ENCODE data around the gene RFX3. TPM values are rescaled to one million over a fixed set of nuclear protein-coding genes. Genes with fewer than 3 reads are reported as not detected.

RFX3 gene
- total and polyA plus RNA-seq, 2 donors (not counting 3 experiments of a cell fraction or from before 2014, with no cell fraction given), result 4.8 to 10.5 TPM

- FAIRE-seq, result no peak
- Histone ChIP-seq H3K4me1 (ENCODE audit: control insufficient read depth, extremely low read depth, insufficient read depth, low read length) (no peaks in the 10 kb centered on the region), H3K9me1 (replicated peaks; ENCODE audit: control insufficient read depth, extremely low read depth, insufficient read depth, low read length) (no peaks in the 10 kb centered on the region), H3K27ac (ENCODE audit: insufficient read depth, low read depth, low read length) (no peak overlapping the region), H3K27me3 (ENCODE audit: control insufficient read depth in 2 of 2, insufficient read depth in 2 of 2, low read length in 2 of 2) (no peaks in the 10 kb centered on the region), H4K20me1 (replicated peaks; ENCODE audit: control insufficient read depth, extremely low read depth, insufficient read depth, low read length) (no peaks in the 10 kb centered on the region), H3K9ac (replicated peaks; ENCODE audit: extremely low read depth, insufficient read depth, low read length) (no peak overlapping the region), H3K79me2 (ENCODE audit: control insufficient read depth, insufficient read depth, low read length) (no peaks in the 10 kb centered on the region), H2AFZ (ENCODE audit: low read depth, low read length) (no peak overlapping the region), H3K4me2 (ENCODE audit: insufficient read depth, low read length) (no peak overlapping the region), H3K4me3 (replicated peaks in 1 of 3; ENCODE audit: insufficient read depth in 1 of 3, low read depth in 1 of 3, low read length in 3 of 3) (no peak overlapping the region), H3K36me3 (ENCODE audit: control insufficient read depth in 2 of 2, extremely low read depth in 1 of 2, insufficient read depth in 2 of 2, low read length in 2 of 2) (no peaks in the 10 kb centered on the region), H3K9me3 (replicated peaks; ENCODE audit: control insufficient read depth, insufficient read depth, low read length) (no peaks in the 10 kb centered on the region)
- intact Hi-C loops (cut with micrococcal nuclease), result no loop called here
- dilution Hi-C loops (cut with MboI; ENCODE audit: extremely low pct_ligation_motif_present, low sequenced_read_pairs), result no loop called here
- CTCF ChIA-PET, result no interaction called here
- TF ChIP-seq CTCF (IDR thresholded peaks at IDR 0.05; ENCODE audit: extremely low read depth in 1 of 2, insufficient read depth in 1 of 2, low read depth in 1 of 2, low read length in 2 of 2) (no peak), GATA2 (IDR thresholded peaks at IDR 0.05; ENCODE audit: insufficient read depth, insufficient read length, low read depth, low read length) (no peak), FOS (IDR thresholded peaks at IDR 0.05; ENCODE audit: borderline replicate concordance, insufficient read depth, low read length) (no peak), MYC (IDR thresholded peaks at IDR 0.05; ENCODE audit: low read depth, low read length) (no peak), POLR2A (IDR thresholded peaks at IDR 0.05; ENCODE audit: low read depth, low read length) (no peak), MAX (IDR thresholded peaks at IDR 0.05; ENCODE audit: insufficient read depth, insufficient read length) (no peak), POLR2AphosphoS5 (IDR thresholded peaks at IDR 0.05; ENCODE audit: insufficient read depth, low read depth, low read length) (no peak), JUN (IDR thresholded peaks at IDR 0.05; ENCODE audit: borderline replicate concordance, insufficient read depth, insufficient read length, low read depth) (no peak), EZH2 (IDR thresholded peaks at IDR 0.05; ENCODE audit: borderline replicate concordance, low read depth, low read length, severe bottlenecking) (no peak)
- BruUV-seq (replicated peaks), result no TSS peak
- no peak for DNase-seq (ENCODE audit: low read depth, low spot score)
- POLR2A ChIA-PET, result no interaction called here
Measured at GRCh38 chr9:3385871-3386270, 139.9 kb downstream of the RFX3 start.
